OCI-LY3 (cell line): ENCODE results near the gene STAM2.

Experiments used
- EZH2phosphoT487 ChIP-seq: fragments of 200-600 bp; shearing (Covaris generic); IDR thresholded peaks from 2 replicates; pipeline ENCODE4 v1.6.1; 2018; ENCODE audit warnings: antibody characterized with exemption, mixed run types, low read depth
- TF ChIP-seq, protein P1 (sequence below): fragments of 200-600, 300-600 bp; sonication (generic); IDR thresholded peaks from 2 replicates; pipeline ENCODE4 v1.5.1; 2014; ENCODE audit warnings: antibody characterized with exemption, low read length, low read depth

DNA sequence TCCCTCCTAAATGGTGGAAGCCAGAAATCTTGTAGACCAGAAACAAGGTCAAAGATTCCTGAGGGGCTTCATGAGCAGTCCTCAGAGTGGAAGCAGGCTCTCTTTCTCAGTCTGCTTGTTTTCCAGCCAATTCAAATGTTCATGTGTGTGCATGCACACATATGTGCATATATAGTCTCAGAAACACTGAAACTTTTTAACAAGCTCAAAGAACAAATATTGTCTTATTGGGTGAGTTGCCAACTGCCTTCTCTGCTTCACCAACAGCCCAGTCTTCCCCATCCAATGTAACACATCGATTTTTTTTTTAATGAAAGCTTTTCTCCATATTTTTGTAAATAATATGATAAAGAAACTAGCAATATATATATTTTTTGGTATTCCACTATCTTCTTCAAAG is 80.4 kb downstream of the STAM2 start:
- TF ChIP-seq, protein P1, sequence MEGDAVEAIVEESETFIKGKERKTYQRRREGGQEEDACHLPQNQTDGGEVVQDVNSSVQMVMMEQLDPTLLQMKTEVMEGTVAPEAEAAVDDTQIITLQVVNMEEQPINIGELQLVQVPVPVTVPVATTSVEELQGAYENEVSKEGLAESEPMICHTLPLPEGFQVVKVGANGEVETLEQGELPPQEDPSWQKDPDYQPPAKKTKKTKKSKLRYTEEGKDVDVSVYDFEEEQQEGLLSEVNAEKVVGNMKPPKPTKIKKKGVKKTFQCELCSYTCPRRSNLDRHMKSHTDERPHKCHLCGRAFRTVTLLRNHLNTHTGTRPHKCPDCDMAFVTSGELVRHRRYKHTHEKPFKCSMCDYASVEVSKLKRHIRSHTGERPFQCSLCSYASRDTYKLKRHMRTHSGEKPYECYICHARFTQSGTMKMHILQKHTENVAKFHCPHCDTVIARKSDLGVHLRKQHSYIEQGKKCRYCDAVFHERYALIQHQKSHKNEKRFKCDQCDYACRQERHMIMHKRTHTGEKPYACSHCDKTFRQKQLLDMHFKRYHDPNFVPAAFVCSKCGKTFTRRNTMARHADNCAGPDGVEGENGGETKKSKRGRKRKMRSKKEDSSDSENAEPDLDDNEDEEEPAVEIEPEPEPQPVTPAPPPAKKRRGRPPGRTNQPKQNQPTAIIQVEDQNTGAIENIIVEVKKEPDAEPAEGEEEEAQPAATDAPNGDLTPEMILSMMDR = no peak
- TF ChIP-seq EZH2phosphoT487 = no peak
